ENCODE data around the gene ZBTB17. TPM values are rescaled to one million over a fixed set of nuclear protein-coding genes. Genes with fewer than 3 reads are reported as not detected.

Gene ZBTB17
- total and polyA plus RNA-seq, 2 experiments from 2014 or later: 16.8 to 32.3 TPM

DNA sequence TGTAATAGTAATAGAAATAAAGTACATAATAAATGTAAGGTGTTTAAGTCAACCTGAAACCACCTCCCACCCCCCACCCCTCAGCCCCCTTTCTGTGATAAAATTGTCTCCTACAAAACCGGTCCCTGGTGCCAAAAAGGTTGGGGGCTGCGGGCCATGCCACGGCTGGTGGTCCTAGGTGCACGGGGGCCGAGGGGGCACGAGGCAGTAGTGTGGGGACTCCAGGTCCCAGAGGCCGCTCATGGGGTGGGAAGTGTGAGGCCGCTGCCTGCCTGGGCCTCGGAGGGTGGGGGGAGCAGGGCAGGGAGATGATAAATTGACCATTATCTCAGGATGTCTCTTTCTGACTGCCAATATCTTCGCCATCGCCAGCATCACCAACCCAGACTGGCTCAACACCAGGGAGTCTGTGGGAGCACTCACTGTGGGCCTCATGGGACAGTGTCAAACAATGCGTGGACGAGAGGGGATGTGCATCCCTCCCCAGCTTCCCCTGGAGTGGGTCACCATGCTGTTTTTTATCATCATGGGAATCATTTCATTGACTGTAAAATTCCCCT lies 6.5 kb downstream of the ZBTB17 start:
- Histone ChIP-seq H3K27ac (no peak overlapping the region), H4K20me1 (ENCODE audit: insufficient read depth, poor library complexity, severe bottlenecking) (peaks cover 13% of the 10 kb centered on the region), H3K9me2 (replicated peaks; ENCODE audit: insufficient read depth) (no peaks in the 10 kb centered on the region), H3K36me3 (replicated peaks; ENCODE audit: insufficient read depth, low read depth) (no peaks in the 10 kb centered on the region), H3K79me2 (peaks cover 97% of the 10 kb centered on the region), H3K4me1 (ENCODE audit: insufficient read depth) (peaks cover 9% of the 10 kb centered on the region), H3K9me3 (ENCODE audit: low read depth) (no peaks in the 10 kb centered on the region), H3K27me3 (no peaks in the 10 kb centered on the region), H3K4me3 (no peak overlapping the region), H2AFZ (no peak overlapping the region), H3K4me2 (no peak overlapping the region)
- no peak for DNase-seq (ENCODE audit: low spot score)
- WGBS (ENCODE audit: low lambda C conversion rate, missing lambda C conversion rate): 99% methylated on average over 10 of the region's 13 CpGs
- TF ChIP-seq EZH2phosphoT487 (IDR thresholded peaks at IDR 0.05; ENCODE audit: low read depth, severe bottlenecking, unreplicated experiment) (no peak), CTCF (IDR thresholded peaks at IDR 0.05; ENCODE audit: poor library complexity) (no peak), EZH2 (IDR thresholded peaks at IDR 0.05; ENCODE audit: borderline replicate concordance) (no peak)

DNA sequence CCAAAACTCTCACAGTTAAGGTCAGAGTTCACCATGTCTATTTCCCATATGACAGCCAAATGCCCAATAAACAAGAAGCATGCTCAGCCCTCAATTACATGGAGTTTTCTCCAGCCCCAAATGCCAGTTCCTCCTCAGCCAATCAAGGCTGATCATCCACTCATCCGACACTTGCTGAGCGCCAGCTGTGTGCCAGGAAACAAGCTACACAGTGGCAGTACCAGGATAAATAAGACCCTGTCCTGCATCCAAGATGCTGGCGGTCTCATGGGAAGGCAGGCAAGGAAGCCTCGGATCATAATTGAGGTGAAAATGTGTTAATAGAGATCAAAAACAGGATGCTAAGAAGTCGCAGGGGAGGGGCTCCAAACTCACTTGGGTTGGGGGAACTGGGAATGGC lies 7.7 kb downstream of the ZBTB17 start:
- WGBS (ENCODE audit: low lambda C conversion rate, missing lambda C conversion rate): over 99% methylated on average over 5 of the region's 5 CpGs
- Histone ChIP-seq H3K9me2 (replicated peaks; ENCODE audit: insufficient read depth) (no peaks in the 10 kb centered on the region), H3K4me1 (ENCODE audit: insufficient read depth) (peaks cover 8% of the 10 kb centered on the region), H3K4me2 (no peak overlapping the region), H2AFZ (no peak overlapping the region), H3K27ac (no peak overlapping the region), H3K79me2 (peaks cover 96% of the 10 kb centered on the region), H3K36me3 (replicated peaks; ENCODE audit: insufficient read depth, low read depth) (no peaks in the 10 kb centered on the region), H3K27me3 (no peaks in the 10 kb centered on the region), H3K9me3 (ENCODE audit: low read depth) (no peaks in the 10 kb centered on the region), H4K20me1 (ENCODE audit: insufficient read depth, poor library complexity, severe bottlenecking) (peaks cover 13% of the 10 kb centered on the region), H3K4me3 (no peak overlapping the region)
- no peak for TF ChIP-seq EZH2phosphoT487 (IDR thresholded peaks at IDR 0.05; ENCODE audit: low read depth, severe bottlenecking, unreplicated experiment)
- no peak for DNase-seq (ENCODE audit: low spot score)

- no peak overlapping the region for H2AFZ ChIP-seq
- H3K4me2 ChIP-seq: no peak overlapping the region
- TF ChIP-seq EZH2phosphoT487 (IDR thresholded peaks at IDR 0.05; ENCODE audit: low read depth, severe bottlenecking, unreplicated experiment): no peak
- no peak for TF ChIP-seq EZH2 (IDR thresholded peaks at IDR 0.05; ENCODE audit: borderline replicate concordance)
- no peak for TF ChIP-seq CTCF (IDR thresholded peaks at IDR 0.05; ENCODE audit: poor library complexity)
- no peaks in the 10 kb centered on the region for H3K9me3 ChIP-seq (ENCODE audit: low read depth)
- H4K20me1 ChIP-seq (ENCODE audit: insufficient read depth, poor library complexity, severe bottlenecking): peaks cover 13% of the 10 kb centered on the region
- H3K79me2 ChIP-seq: peaks cover 96% of the 10 kb centered on the region
- H3K4me3 ChIP-seq: no peak overlapping the region
- peaks cover 8% of the 10 kb centered on the region for H3K4me1 ChIP-seq (ENCODE audit: insufficient read depth)
- no peaks in the 10 kb centered on the region for H3K36me3 ChIP-seq (replicated peaks; ENCODE audit: insufficient read depth, low read depth)
- no peak for DNase-seq (ENCODE audit: low spot score)
- 95% methylated on average over 6 of the region's 6 CpGs for WGBS (ENCODE audit: low lambda C conversion rate, missing lambda C conversion rate)
- no peak overlapping the region for H3K27ac ChIP-seq
- no peaks in the 10 kb centered on the region for H3K27me3 ChIP-seq
- H3K9me2 ChIP-seq (replicated peaks; ENCODE audit: insufficient read depth): no peaks in the 10 kb centered on the region
Measured at GRCh38 chr1:15966956-15967344, 9.0 kb downstream of the ZBTB17 start.

- peaks cover 13% of the 10 kb centered on the region for H4K20me1 ChIP-seq (ENCODE audit: insufficient read depth, poor library complexity, severe bottlenecking)
- no peaks in the 10 kb centered on the region for H3K27me3 ChIP-seq
- DNase-seq (ENCODE audit: low spot score): no peak
- peaks cover 95% of the 10 kb centered on the region for H3K79me2 ChIP-seq
- H3K36me3 ChIP-seq (replicated peaks; ENCODE audit: insufficient read depth, low read depth): no peaks in the 10 kb centered on the region
- no peak overlapping the region for H2AFZ ChIP-seq
- H3K4me1 ChIP-seq (ENCODE audit: insufficient read depth): peaks cover 8% of the 10 kb centered on the region
- H3K9me2 ChIP-seq (replicated peaks; ENCODE audit: insufficient read depth): no peaks in the 10 kb centered on the region
- TF ChIP-seq EZH2phosphoT487 (IDR thresholded peaks at IDR 0.05; ENCODE audit: low read depth, severe bottlenecking, unreplicated experiment) (no peak), EZH2 (IDR thresholded peaks at IDR 0.05; ENCODE audit: borderline replicate concordance) (no peak), CTCF (IDR thresholded peaks at IDR 0.05; ENCODE audit: poor library complexity) (no peak)
- no peaks in the 10 kb centered on the region for H3K9me3 ChIP-seq (ENCODE audit: low read depth)
- WGBS (ENCODE audit: low lambda C conversion rate, missing lambda C conversion rate): 85% methylated on average over 18 of the region's 18 CpGs
- no peak overlapping the region for H3K4me3 ChIP-seq
- H3K4me2 ChIP-seq: no peak overlapping the region
- H3K27ac ChIP-seq: peak overlapping the region; percentile 40
Measured at GRCh38 chr1:15966081-15966955, 9.6 kb downstream of the ZBTB17 start.

All from hepatocyte (in vitro differentiated cells).